Measurements from ENCODE around the gene TRAF1. TPM values are rescaled to one million over a fixed set of nuclear protein-coding genes. Genes with fewer than 3 reads are reported as not detected.
A peak's percentile ranks its signal among the peaks of the same experiment; 100 is the strongest.

Gene TRAF1
- total and polyA plus RNA-seq, 10 of the 15 experiments (the other 5 are each of a cell fraction or from before 2014, with no cell fraction given), result 13.8 to 163 (median 128) TPM

GRCh38 chr9:120901755-120902568, 24.6 kb downstream of the TRAF1 start (continued):
- TF ChIP-seq CEBPB (IDR thresholded peaks at IDR 0.05; ENCODE audit: borderline replicate concordance in 1 of 2, low read depth in 2 of 2, low read length in 2 of 2), result no peak
- no peak for TF ChIP-seq NR2C1 (IDR thresholded peaks at IDR 0.05)
- no peak for TF ChIP-seq PKNOX1 (IDR thresholded peaks at IDR 0.05)
- TF ChIP-seq MXI1 (IDR thresholded peaks at IDR 0.05; ENCODE audit: low read depth, low read length), result no peak
- no peak for TF ChIP-seq CBX5 (IDR thresholded peaks at IDR 0.05; ENCODE audit: low read depth)
- no peak; the same call in 2 of the 3 replicates for TF ChIP-seq POU2F2 (IDR thresholded peaks at IDR 0.05; ENCODE audit: borderline replicate concordance, low read depth, low read length)
- TF ChIP-seq ATF7 (IDR thresholded peaks at IDR 0.05; ENCODE audit: low read depth), result no peak
- TF ChIP-seq RB1 (IDR thresholded peaks at IDR 0.05; ENCODE audit: borderline replicate concordance), result no peak
- no peak for TF ChIP-seq BACH1 (IDR thresholded peaks at IDR 0.05; ENCODE audit: borderline replicate concordance)
- TF ChIP-seq CHD1 (IDR thresholded peaks at IDR 0.05; ENCODE audit: low read depth, low read length), result no peak
- no peak for TF ChIP-seq PRDM15 (CRISPR knock-in tag; IDR thresholded peaks at IDR 0.05)
- TF ChIP-seq SMAD5 (IDR thresholded peaks at IDR 0.05; ENCODE audit: low read depth), result peak; percentile 42; the same call in 1 of the 2 replicates
- no peak for TF ChIP-seq SUZ12 (IDR thresholded peaks at IDR 0.05; ENCODE audit: unreplicated experiment)
- TF ChIP-seq SIX5 (IDR thresholded peaks at IDR 0.05; ENCODE audit: low read depth, low read length, severe bottlenecking), result no peak
- no peak for TF ChIP-seq TBL1XR1 (IDR thresholded peaks at IDR 0.05; ENCODE audit: low read depth, low read length)
- no peak for TF ChIP-seq PML (IDR thresholded peaks at IDR 0.05; ENCODE audit: low read length)
- no peak for TF ChIP-seq IRF3 (IDR thresholded peaks at IDR 0.05)
- peak; percentile 63; the same call in 1 of the 2 replicates for TF ChIP-seq POLR2AphosphoS5 (IDR thresholded peaks at IDR 0.05; ENCODE audit: low read length)
- no peak for TF ChIP-seq BCLAF1 (IDR thresholded peaks at IDR 0.05)
